Urinary bladder (tissue), 4 donors: ENCODE measurements around the gene NXT1. TPM values are rescaled to one million over a fixed set of nuclear protein-coding genes. Genes with fewer than 3 reads are reported as not detected.
A peak's percentile ranks its signal among the peaks of the same experiment; 100 is the strongest.

ENCODE experiments used
- DNase-seq: peaks from one replicate; pipeline ENCODE4 v3.0.0-alpha.2; 2015; ENCODE audit errors: extremely low spot score
- H3K27ac ChIP-seq: one replicate; pipeline ENCODE4 v1.5.1; 2013; ENCODE audit warnings: low read depth, mild to moderate bottlenecking, moderate library complexity
- H3K36me3 ChIP-seq: one replicate; pipeline ENCODE4 v1.6.1; 2013; ENCODE audit warnings: mild to moderate bottlenecking, moderate library complexity; ENCODE audit not compliant: insufficient read depth
- H3K4me1 ChIP-seq: one replicate; pipeline ENCODE4 v1.6.1; 2013; ENCODE audit warnings: mild to moderate bottlenecking, moderate library complexity; ENCODE audit not compliant: insufficient read depth
- H3K4me3 ChIP-seq: one replicate; pipeline ENCODE4 v1.5.1; 2013; ENCODE audit warnings: low read depth, low read length
- WGBS: extraction: QIAGEN DNeasy Blood & Tissue Kit; methylation state at CpG from one replicate; pipeline ENCODE4 v1.1.7; 2013; 5-methylcytosine and 5-hydroxymethylcytosine counted together
- polyA plus RNA-seq: library from polyadenylated mRNA; stranded (reverse); fragments of 200-250 nt; gene quantifications from one replicate; pipeline ENCODE4 v1.2.3, GENCODE V29; 2013
- total RNA-seq: library from RNA; depleted of rRNA; stranded (reverse); fragments of >200 nt; gene quantifications from one replicate; pipeline ENCODE4 v1.2.3, GENCODE V29; 2014
- donor health status: healthy with polysubstance abuse.
- donor health status: healthy.

The NXT1 gene
- total and polyA plus RNA-seq, 2 donors: 19.4 to 30.4 TPM

DNA sequence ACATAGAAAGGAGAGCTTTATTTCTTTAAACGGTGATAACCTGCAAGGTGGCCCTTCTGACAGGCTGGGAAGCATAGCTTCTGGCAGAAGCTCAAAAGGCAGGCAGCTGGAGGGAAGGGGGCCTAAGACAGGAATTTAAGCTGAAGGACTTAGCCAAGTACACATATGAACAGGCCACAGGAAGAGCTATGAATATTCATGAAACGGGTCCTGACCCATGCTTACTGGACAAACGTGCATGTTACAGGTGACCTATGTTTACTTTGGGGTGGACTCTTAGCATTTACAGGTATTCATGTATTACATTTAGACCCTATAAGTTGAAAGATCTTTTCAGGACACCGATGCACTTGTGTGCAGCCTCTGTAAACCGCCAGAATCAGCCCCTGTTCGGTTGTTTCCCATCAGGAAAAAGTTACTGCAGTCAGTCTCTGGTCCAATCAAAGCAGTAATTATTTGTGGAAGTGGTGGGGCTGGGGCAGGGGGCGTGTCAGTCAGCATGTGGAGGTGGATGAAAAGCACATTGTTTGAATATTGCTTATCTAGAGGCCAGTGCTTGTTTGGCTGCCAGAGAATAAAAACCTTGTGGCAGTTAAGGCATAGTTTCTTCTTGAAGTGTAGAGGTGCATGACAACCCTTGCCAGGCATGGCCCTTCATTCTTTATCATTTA lies 8.5 kb downstream of the NXT1 start:
- WGBS: 60% methylated on average over 7 of the region's 7 CpGs
- Histone ChIP-seq H3K4me1 (peaks cover 4% of the 10 kb centered on the region), H3K36me3 (no peaks in the 10 kb centered on the region), H3K27ac (no peak overlapping the region), H3K4me3 (no peak overlapping the region)
- no peak for DNase-seq

DNA sequence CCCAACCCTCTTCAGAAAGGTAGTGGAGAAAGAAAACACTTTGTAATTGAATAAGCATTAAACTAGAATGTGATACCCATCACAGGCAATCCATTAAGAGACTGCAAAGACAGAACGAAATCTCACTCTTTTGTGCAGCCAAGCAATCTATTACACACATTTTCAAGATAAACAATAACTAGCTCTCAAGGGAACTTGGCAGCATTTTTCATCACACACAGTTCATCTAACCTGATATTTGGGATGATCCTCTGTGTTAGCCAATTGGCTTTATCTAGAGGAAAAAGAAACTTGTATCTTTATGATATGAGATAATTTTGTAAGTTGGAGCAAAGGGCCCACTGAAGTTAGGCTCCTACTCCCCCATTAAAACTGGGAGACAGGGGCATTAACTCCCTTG lies 9.9 kb downstream of the NXT1 start:
- DNase-seq: no peak
- Histone ChIP-seq H3K4me3 (no peak overlapping the region), H3K36me3 (no peaks in the 10 kb centered on the region), H3K27ac (no peak overlapping the region), H3K4me1 (peaks cover 4% of the 10 kb centered on the region)
- WGBS: 53% methylated on average over 1 of the region's 1 CpG

DNA sequence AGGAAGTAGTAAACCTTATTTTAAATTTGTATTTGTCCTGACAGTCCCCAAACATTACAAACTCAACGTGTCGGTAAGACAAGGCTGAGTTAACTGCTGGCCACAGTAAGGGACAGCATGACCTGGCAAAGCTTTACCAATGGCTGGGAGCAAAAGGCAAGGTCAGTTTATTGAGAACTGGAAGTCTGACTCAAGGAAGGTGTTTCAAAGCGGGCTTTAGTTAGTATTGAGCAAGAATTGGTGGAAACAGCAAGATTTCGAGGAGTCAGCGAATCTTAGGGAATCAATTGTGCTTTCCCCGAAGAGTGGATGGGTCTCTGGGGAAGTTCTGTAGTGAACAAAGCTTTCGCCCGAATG lies 10.5 kb downstream of the NXT1 start:
- peak overlapping the region; percentile 59 for H3K4me3 ChIP-seq
- peak overlapping the region; percentile 92 for H3K27ac ChIP-seq
- peaks cover 4% of the 10 kb centered on the region for H3K4me1 ChIP-seq
- no peaks in the 10 kb centered on the region for H3K36me3 ChIP-seq
- 4% methylated on average over 8 of the region's 8 CpGs for WGBS
- no peak for DNase-seq

DNA sequence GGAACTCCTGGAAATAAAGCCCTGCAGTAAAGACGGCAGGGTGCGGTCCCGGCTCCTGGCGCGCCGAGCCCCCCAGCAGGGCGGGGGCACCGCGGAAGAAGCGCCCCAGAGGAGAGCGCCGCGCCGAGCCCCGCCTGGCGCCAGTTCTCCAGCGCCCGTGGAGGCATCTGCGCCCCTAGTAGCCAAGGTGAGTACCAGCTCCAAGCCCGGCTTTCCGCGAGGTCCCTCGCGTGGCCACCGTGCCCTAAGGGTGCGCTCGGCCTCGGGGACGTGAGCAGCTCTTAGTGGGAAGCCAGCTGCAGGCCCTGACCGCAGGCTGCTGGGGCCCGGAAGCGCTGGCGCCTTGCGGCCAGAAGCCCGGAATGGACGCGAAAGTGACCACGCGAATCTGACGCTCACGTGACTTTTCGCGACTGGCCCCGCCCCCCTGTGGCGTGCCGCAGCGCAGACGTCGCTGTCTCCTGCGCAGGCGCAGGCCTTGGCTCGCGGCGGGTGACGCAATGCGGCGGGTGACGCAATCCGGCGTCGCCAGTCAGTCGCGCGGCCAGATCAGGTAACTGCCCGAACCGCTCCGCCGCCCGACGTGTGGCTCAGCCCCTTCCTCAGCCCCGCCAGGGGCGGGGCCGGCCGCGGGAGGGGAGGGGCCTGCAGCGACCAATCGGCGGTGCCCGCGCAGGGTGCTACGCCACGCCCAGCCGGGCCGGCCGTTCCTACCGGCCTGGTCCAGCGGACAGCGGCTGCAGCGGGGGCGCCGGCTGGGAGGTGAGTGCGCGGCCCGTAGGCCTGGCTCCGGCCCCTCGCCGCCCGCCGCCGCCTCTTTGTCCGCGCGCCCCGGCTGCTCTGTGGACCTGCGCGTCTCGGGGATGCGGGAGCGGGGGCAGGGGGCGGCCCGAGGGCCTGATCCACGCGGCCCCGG lies 11.1 kb downstream of the NXT1 start, which contains the start of gene GZF1:
GZF1 (plus strand) TSS at position 707 of the 916 bp plus-strand sequence. CDS start 2,202 bp downstream, outside the sequence.
- WGBS: under 1% methylated on average over 114 of the region's 114 CpGs
- Histone ChIP-seq H3K4me3 (peak within 1 kb of the TSS; percentile 84), H3K36me3 (no peaks in the 10 kb centered on the region), H3K4me1 (peaks cover 4% of the 10 kb centered on the region), H3K27ac (peak within 1 kb of the TSS; percentile 92)
- peak; percentile 91 for DNase-seq

DNA sequence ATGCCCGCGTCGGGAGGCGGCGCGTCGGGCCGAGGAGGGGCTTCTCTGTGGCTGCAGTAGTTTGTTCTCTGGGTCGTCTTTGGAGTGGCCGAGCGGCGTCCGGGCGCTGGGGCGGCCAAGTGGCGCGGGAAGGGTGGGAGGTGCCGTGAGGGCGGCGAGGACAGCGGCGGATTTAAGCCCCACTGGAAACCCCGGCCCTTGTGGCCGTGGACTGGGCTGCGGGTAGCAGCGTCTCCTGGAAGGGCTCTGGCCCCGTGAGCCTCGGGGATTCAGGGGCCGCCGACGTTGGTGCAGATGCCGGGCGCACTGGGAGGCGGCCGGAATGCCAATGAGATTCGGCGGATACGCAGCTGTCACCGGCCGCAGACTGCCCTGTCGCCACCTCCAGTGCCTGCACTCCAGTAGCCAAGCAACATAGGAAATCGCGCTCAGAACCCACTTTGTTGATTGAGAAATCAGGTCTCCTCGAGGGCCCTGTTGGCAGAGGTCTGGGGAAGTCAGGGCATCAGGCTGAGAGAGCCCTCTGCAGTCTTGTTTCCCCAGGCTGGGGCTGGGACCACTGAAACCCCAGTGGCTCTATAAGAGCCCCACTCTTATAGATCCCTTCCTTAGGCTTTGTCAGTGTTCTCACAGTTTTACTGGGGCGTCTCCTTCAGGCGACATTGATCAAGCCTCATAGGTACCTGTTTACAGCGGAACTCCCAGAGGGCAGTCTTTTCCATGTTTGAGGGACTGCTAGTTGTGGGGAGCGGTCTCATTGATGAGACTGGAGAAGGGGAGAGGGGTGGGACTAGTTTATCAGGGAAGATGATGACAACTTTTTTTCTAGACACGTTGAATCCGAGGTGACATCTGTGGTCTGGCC lies 12.0 kb downstream of the NXT1 start:
- Histone ChIP-seq H3K36me3 (no peaks in the 10 kb centered on the region), H3K4me3 (peak overlapping the region; percentile 84), H3K27ac (peak overlapping the region; percentile 87), H3K4me1 (peaks cover 4% of the 10 kb centered on the region)
- DNase-seq: no peak
- 3% methylated on average over 50 of the region's 50 CpGs for WGBS

DNA sequence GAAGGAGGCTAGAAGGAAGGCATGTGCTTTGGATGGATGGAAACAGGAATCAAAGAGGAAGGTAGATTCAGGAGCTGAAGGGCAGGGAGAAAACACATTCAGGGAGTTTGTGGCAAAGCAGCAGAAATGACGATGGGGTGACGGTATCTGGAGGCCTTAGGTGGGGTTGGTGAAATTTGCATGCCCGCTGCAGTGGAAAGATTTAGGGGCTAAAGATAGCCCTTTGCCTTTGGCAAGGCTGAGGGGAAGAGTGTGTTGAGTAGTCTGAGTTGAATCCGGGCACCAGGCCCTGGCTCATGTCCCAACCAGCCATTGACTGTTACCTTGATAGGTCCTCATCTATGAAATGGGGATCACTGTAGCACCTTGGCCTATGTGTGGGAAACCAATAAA lies 12.7 kb downstream of the NXT1 start:
- Histone ChIP-seq H3K27ac (no peak overlapping the region), H3K36me3 (no peaks in the 10 kb centered on the region), H3K4me1 (peaks cover 4% of the 10 kb centered on the region), H3K4me3 (no peak overlapping the region)
- DNase-seq: no peak
- 60% methylated on average over 4 of the region's 4 CpGs for WGBS

DNA sequence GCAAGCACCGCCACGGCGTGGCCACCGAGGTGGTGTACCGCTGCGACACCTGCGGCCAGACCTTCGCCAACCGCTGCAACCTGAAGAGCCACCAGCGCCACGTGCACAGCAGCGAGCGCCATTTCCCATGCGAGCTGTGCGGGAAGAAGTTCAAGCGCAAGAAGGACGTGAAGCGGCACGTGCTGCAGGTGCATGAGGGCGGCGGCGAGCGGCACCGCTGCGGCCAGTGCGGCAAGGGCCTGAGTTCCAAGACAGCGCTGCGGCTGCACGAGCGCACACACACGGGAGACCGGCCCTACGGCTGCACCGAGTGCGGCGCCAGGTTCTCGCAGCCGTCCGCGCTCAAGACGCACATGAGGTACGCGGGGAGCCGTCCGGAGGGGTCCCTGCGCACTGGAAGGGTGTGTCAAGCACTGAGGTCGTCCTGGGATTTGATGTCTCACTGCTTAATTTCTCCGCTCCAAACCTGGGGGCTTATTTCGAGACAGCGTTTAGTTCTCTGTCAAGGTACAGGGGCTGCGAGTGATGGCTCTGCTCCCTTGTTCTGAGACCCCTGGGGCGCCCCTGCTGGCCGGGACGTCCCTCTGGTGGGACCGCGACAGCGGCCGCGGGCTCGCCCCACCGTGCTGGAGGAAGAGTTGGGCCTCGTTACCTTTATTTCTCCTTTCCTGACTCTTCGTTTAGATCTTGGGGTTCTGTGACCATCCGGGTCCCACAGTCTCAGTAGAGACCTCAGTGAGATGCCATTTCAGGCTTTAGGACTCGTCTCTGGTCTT lies 15.0 kb downstream of the NXT1 start:
- WGBS: 96% methylated on average over 65 of the region's 65 CpGs

DNA sequence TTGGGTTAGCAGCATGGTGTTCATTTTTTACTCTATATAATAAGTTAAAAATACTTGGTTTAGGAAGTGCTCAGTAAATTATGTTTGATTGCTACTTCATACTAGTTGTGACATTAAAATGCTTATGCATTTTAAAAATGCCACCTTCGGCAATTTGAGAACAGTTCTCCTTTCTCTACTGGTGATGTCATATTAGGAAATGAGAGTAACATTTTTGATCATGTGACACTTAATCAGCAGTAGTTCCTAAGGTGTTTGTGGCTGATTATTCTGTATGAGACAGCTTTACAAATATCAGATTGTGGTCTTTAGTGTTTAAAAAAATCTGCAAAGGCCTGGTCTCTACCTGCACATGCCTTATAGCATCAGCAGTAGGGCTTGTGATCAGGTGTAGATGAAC lies 15.8 kb downstream of the NXT1 start:
- H3K36me3 ChIP-seq: peaks cover 2% of the 10 kb centered on the region
- H3K4me1 ChIP-seq: peaks cover 4% of the 10 kb centered on the region
- DNase-seq: no peak
- 36% methylated on average over 1 of the region's 1 CpG for WGBS
- no peak overlapping the region for H3K27ac ChIP-seq
- no peak overlapping the region for H3K4me3 ChIP-seq

More for the DNA sequence above, 15.0 kb downstream of the NXT1 start:
- no peak for DNase-seq
- H3K36me3 ChIP-seq: peaks cover 2% of the 10 kb centered on the region
- no peak overlapping the region for H3K4me3 ChIP-seq
- H3K27ac ChIP-seq: no peak overlapping the region
- H3K4me1 ChIP-seq: peaks cover 4% of the 10 kb centered on the region

DNA sequence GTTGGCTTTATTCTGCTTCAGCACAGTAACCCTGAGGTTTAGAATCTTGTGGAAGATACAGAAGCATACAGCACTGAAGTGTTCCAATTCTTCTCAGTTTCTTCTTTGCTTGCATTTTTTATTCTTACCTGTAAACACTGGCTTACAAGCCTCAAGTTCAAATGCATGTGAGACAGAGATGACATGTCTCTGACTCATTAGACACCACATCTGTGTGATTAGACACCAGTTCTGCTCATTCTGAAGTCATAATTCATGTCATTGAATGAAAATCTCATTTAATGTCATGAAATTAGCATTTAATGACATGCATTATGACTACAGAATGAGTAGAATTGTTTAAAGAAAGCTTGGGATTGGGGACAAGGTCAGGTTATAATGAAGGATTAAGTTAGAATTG lies 17.2 kb downstream of the NXT1 start:
- Histone ChIP-seq H3K4me3 (no peak overlapping the region), H3K36me3 (peaks cover 2% of the 10 kb centered on the region), H3K27ac (no peak overlapping the region), H3K4me1 (peaks cover 2% of the 10 kb centered on the region)
- no peak for DNase-seq

DNA sequence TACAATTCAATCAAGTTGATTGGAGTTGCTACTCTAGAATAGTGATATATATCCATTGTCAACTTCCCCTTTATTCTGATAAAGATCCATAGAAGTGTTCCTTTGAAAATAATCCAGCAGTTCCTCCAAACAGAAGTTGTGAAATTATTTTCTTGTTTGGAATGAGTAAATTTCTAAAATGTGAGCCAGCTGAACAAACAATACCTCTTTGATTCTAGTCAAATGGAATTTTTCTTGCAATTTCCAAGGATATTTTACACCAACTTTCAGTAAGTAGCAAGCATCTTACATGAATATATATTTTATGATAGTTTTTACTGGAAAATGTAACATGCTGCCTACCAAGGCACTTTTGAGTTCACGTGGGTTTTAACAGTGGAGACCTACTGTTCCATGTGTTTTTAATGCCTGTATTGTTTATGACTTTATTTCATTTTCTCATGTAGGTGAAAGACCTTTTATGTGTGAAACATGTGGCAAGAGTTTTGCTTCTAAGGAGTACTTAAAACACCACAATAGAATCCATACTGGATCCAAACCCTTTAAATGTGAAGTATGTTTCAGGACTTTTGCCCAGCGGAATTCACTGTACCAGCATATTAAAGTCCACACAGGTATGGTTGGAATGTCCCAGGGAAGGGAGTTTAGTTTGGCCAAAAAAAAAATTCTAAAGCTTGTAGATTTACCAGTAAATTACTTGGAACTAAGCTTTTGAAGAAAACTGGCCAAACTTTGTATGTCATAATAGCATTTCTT lies 17.9 kb downstream of the NXT1 start:
- no peak overlapping the region for H3K4me3 ChIP-seq
- no peak overlapping the region for H3K27ac ChIP-seq
- peaks cover 2% of the 10 kb centered on the region for H3K36me3 ChIP-seq
- no peak for DNase-seq
- 89% methylated on average over 2 of the region's 2 CpGs for WGBS
- no peaks in the 10 kb centered on the region for H3K4me1 ChIP-seq

DNA sequence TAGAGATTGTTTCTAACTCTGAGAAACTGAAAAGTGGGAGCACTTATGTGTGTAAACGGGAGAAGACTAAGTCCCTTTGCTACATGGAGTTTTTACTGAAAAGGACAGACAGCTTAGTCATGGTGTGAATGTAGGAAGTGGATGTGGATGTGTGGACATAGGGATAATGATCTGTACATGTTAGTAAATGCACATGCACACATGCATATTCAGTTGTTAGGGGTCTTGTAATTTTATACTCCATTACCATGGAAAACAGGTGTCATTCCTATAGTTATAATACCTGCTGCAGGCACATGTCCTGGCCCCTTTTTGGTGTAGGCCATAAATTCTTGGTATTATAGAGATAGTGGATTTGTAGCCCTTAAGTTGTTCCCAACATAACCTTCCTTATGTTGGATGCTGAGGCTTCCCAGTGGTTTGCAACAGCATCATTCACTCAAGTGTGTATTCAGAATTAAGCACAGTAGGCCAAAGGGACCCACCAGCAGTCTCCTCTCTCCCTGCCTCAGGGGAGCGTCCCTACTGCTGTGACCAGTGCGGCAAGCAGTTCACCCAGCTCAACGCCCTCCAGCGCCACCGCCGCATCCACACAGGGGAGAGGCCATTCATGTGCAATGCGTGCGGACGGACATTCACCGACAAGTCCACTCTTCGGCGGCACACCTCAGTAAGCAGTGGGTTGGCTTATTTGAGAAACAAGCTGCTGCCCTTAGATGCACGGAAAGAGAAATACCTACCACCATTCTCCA lies 18.7 kb downstream of the NXT1 start:
- Histone ChIP-seq H3K4me1 (no peaks in the 10 kb centered on the region), H3K27ac (no peak overlapping the region), H3K4me3 (no peak overlapping the region), H3K36me3 (peaks cover 2% of the 10 kb centered on the region)
- no peak for DNase-seq
- 93% methylated on average over 14 of the region's 14 CpGs for WGBS

DNA sequence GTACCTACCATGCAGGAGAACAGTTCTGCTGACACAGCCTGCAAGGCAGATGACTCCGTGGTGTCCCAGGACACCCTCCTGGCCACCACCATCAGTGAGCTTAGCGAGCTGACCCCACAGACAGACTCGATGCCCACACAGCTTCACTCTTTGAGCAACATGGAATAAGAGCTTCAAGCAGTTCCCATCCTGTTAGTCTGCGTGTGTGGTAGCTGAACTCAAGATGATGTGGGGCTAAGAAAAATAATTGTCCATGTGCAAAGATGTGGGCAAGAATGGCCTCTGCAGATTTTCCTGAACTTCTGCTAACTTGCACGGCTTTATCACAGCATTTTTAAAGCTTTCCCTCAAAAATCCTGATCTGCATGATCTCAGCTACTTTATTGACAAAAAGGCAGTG lies 19.7 kb downstream of the NXT1 start:
- Histone ChIP-seq H3K36me3 (peaks cover 2% of the 10 kb centered on the region), H3K4me1 (no peaks in the 10 kb centered on the region), H3K27ac (no peak overlapping the region), H3K4me3 (no peak overlapping the region)
- 90% methylated on average over 5 of the region's 5 CpGs for WGBS
- DNase-seq: no peak
